CD4-positive, alpha-beta T cell treated with Interleukin-15 for 4 hours (primary cell): ENCODE results near the gene GYS1.

ENCODE experiments used
- DNase-seq: peaks from one replicate; pipeline ENCODE4 v3.0.0-alpha.2; 2020; ENCODE audit warnings: low spot score

The GYS1 gene

DNA sequence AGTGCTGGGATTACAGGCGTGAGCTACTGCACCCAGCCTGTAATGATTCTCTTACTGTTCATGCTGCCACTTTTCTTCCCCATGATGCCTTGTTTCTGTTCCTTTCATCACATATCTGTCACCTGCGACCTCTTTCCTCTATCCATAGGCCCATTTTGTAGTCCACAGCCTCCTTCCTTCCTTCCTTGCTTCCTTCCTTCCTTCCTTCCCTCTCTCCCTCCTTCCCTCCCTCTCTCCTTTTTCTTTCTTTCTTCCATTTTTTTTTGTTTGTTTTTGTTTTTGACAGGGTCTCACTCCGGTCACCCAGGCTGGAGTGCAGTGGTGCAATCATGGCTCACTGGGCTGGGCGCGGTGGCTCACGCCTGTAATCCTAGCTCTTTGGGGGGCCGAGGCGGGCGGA is 4.2 kb downstream of the GYS1 start:
- DNase-seq: no peak

- no peak for DNase-seq
Observed at GRCh38 chr19:48988286-48988685, 4.8 kb downstream of the GYS1 start.

DNA sequence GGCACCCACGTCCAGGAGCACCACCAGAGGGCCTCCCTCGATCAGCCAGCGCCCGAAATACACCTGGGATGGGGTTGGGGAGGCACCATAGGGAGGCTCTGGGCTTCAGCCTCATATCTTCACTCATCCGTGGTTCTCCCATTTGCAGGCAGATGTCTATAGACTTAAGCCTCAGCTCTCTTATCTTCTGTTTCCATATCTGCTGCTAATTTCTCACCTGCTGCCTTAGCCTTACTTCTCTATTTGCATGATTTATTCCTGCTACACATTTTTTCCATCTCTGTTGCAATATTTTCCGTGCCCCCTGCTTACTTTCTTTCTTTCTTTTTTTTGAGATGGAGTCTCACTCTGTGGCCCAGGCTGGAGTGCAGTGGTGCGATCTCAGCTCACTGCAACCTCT is 5.8 kb downstream of the GYS1 start:
- DNase-seq: no peak

DNA sequence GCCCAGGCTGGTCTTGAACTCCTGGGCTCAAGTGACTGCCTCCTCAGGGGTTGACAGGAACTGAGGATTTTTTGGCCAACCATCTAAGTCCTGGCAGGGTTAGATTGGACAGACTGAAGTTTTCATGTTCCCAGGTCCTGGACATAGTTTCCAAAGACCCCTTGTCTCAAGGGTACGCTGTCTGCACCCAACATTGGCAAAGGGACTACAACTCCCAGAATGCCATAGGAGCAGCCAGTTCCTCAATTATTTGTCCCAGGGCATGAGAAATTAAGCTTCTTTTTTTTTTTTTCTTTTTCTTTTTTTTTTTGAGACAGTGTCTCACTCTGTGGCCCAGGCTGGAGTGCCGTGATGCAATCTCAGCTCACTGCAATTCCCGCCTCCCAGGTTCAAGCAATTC is 6.9 kb downstream of the GYS1 start:
- no peak for DNase-seq

- no peak for DNase-seq
Observed at GRCh38 chr19:48985711-48986110, 7.4 kb downstream of the GYS1 start.

- no peak for DNase-seq
Observed at GRCh38 chr19:48982280-48982679, 10.8 kb downstream of the GYS1 start.

- no peak for DNase-seq
Observed at GRCh38 chr19:48977061-48977460, 16.0 kb downstream of the GYS1 start.

- peak; percentile 30 for DNase-seq
Observed at GRCh38 chr19:48975947-48976847, 16.9 kb downstream of the GYS1 start.

DNA sequence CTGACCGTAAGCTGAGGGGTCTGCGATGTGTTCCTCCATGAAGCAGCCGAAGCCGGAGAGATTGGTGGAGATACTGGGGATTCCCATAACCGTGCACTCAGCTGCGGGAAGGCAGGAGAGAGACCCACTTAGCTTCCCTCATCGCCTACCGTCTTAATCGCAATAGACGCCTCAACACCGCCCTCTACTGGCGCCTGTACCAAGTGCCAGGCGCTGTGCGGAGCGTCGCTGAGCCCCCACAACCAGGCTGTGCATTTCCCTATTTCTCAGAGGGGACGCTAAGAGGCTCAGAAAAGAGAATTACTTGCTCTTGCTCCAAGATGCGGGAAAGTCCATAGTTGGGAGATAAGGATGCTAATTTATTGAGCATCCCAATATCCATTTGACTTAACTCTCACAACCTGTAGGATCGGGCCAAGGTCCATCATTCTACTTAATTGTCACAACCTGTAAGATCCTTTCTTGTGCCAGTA is 22.1 kb downstream of the GYS1 start:
- DNase-seq: peak; percentile 81

DNA sequence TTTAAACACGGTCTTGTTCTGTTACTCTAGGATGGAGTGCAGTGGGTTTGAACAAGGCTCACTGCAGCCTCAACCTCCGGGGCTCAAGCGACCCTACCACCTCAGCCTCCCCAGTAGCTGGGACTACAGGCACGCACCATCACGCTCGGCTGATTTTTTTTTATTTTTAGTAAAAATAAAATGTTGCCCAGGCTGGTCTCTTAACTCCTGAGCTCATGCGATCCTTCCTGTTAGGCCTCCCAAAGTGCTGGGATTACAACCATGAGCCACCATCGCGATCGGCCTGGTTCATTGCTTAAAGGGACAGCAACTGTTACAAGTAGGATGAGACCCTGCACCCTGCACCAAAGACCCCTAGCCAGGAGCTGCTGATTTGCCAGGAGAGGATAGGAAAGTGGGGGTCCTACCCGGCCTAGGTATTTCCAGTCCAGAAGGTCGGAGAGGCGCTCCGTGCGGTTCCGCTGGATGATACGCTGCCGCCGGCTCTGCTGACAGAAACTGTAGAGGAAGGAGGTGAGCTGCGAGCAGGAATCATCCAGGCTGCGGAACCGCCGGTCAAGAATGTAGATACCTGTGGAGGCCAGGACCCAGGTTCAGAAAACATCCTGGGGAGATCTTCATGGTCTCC is 22.9 kb downstream of the GYS1 start:
- DNase-seq: no peak

DNA sequence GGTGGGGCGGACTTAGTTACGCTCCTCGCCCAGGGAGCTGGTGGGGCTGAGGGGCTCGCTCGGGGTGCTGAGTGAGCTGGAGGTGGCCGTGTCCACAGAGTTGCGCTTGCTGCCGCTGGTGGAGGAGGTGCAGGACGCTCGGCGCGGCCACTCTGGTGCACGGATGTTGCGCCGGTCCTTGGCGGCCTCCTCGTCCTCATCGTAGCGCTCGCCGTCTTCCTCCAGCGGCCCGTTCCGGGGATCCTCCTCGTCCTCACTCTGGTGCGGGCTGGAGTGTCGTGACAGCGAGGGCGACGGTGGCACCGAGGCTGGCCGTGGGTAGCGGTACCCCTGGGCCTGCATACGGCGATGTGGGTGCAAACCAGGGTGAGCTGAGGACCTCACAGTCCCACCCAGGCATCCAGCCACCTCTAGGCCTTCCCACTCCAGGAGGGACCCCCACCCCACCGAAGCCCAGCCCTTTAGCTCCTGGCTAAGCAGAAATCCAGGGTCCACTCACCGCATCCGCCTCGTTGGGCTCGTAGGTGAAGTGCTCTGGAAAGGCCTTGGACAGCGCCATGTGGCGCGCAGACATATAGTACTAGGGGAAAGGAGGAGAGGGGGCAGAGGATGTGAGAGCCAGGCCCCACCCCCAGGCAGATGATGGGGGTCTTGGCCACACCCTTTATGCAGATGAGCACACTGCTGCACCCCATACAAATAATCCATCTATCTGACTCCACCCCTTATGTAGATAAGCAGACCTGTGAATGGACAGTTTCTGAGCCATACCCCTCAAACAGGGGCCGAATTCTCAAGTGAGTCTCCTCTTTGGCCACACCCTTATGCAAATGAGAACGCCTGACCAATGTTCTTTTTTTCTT is 23.6 kb downstream of the GYS1 start:
- no peak for DNase-seq

GRCh38 chr19:48968813-48969218 is 24.3 kb downstream of the GYS1 start:
- no peak for DNase-seq

GRCh38 chr19:48968179-48968661 is 24.9 kb downstream of the GYS1 start:
- DNase-seq: no peak

GRCh38 chr19:48967346-48968178 is 25.5 kb downstream of the GYS1 start:
- DNase-seq: no peak

- no peak for DNase-seq
Observed at GRCh38 chr19:48966541-48967345, 26.4 kb downstream of the GYS1 start.

- peak; percentile 89 for DNase-seq
Observed at GRCh38 chr19:48965806-48966540, 27.1 kb downstream of the GYS1 start.

GRCh38 chr19:48965040-48965805 is 27.9 kb downstream of the GYS1 start, which contains the start of gene FTL:
Gene FTL (plus strand): TSS chr19:48965309. CDS start chr19:48965508, 199 bp downstream.
- DNase-seq: peak; percentile 90

DNA sequence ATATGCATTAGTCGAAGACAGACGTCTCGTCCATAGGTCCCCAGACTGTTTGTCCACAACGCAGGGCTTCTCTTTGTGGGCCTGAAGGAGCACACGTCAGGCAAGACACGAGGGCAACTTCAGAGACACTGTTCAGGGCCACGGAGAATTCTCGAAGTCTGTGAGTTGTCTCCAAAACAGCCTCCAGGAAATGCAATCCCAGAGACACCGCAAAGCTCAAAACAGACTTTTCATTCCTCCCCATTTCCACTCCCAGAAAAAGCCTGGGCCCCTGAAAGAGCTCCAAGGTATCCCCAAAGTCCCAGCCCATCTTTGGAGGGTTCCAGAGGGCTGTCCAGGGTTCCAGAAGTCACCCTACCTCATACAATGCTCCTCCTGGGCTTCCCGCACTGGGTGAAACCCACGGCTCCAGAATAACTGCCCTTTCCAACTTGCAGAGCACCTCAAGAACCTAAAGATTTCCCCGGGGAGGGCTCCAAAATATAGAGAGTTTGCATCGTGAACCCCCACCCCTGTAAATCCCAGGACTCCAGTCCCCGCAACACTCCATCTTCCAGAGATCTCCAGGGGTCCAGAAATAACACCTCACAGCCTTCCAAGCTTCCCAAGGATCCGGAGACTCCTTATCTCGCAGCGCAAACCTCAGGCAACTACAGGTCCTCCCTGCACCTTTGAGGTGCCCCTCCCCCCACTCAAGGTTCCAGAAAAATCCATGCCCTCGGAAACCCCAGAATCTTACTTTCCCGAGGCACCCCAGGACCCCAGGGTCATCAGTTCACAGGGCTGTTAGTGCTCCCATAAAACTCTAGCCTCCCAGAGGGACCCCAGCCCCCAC is 28.7 kb downstream of the GYS1 start:
- DNase-seq: no peak
